PC-9 (cell line): Measurements from ENCODE around the gene NEUROD6. TPM values are rescaled to one million over a fixed set of nuclear protein-coding genes. Genes with fewer than 3 reads are reported as not detected.

Experiments
- BruUV-seq: library from RNA; stranded (reverse); fragments of 400-500 nt; replicated peaks from 2 replicates; lab custom pipeline; 2021; lab: Mats Ljungman, UMichigan
- CTCF ChIA-PET: fragments of 300-600 bp; sonication (Branson Sonifier 250); formaldehyde crosslinking; loops from one replicate; lab custom pipeline; 2022; ENCODE audit warnings: antibody characterized with exemption; lab: Charles Lee
- POLR2A ChIA-PET: fragments of 300-600 bp; sonication (Branson Sonifier 250); formaldehyde crosslinking; loops from one replicate; lab custom pipeline; 2022; ENCODE audit warnings: antibody characterized with exemption; ENCODE audit not compliant: unreplicated experiment; lab: Charles Lee
- DNase-seq, 2 experiments: peaks; one replicate each; pipeline versions ENCODE4 v3.0.0 to v3.0.0-alpha.2; 2015 to 2022; ENCODE audit warnings: mixed read lengths in 1 of 2
- H2AFZ ChIP-seq: fragments of 200-600 bp; sonication (generic); 2 replicates; pipeline ENCODE4 v1.8.1; 2017; ENCODE audit warnings: antibody characterized with exemption
- H3F3A ChIP-seq: fragments of 200-600 bp; sonication (generic); 2 replicates; pipeline ENCODE4 v1.8.1; 2017; ENCODE audit warnings: antibody characterized with exemption, mild to moderate bottlenecking, low read depth; ENCODE audit not compliant: insufficient read depth
- H3K27ac ChIP-seq: fragments of 200-600 bp; sonication (generic); 2 replicates; pipeline ENCODE4 v1.6.1; 2016; ENCODE audit warnings: mixed run types
- H3K27me3 ChIP-seq: fragments of 200-600 bp; sonication (generic); 2 replicates; pipeline ENCODE4 v1.6.1; 2016; ENCODE audit warnings: low read depth, mixed run types; ENCODE audit not compliant: insufficient read depth
- H3K36me3 ChIP-seq: fragments of 200-600 bp; sonication (generic); 2 replicates; pipeline ENCODE4 v1.6.1; 2016; ENCODE audit warnings: low read depth, mixed run types
- H3K4me1 ChIP-seq: fragments of 200-600 bp; sonication (generic); replicated peaks from 2 replicates; pipeline ENCODE4 v1.6.1; 2016; ENCODE audit warnings: mixed run types; ENCODE audit not compliant: insufficient read depth
- H3K4me2 ChIP-seq: fragments of 200-600 bp; sonication (generic); 2 replicates; pipeline ENCODE4 v1.6.1; 2017; ENCODE audit warnings: mixed run types
- H3K4me3 ChIP-seq: fragments of 200-600 bp; sonication (generic); 2 replicates; pipeline ENCODE4 v1.6.1; 2016; ENCODE audit warnings: mixed run types
- H3K79me2 ChIP-seq: fragments of 200-600 bp; sonication (generic); 2 replicates; pipeline ENCODE4 v1.6.1; 2017; ENCODE audit warnings: low read depth, mixed run types
- H3K9me2 ChIP-seq: fragments of 200-600 bp; sonication (generic); 2 replicates; pipeline ENCODE4 v1.8.1; 2017; ENCODE audit warnings: mild to moderate bottlenecking; ENCODE audit not compliant: insufficient read depth
- H3K9me3 ChIP-seq: fragments of 200-600 bp; sonication (generic); 2 replicates; pipeline ENCODE4 v1.8.1; 2016; ENCODE audit warnings: low read depth; ENCODE audit not compliant: insufficient read depth
- H4K20me1 ChIP-seq: fragments of 200-600 bp; sonication (generic); 2 replicates; pipeline ENCODE4 v1.8.1; 2017; ENCODE audit not compliant: insufficient read depth
- EZH2 ChIP-seq: fragments of 200-600 bp; sonication (generic); IDR thresholded peaks from 2 replicates; pipeline ENCODE4 v1.8.0; 2017; ENCODE audit warnings: antibody characterized with exemption, low read depth
- intact Hi-C: fragments of 100-400 bp; cut with micrococcal nuclease; formaldehyde crosslinking; loops from one replicate; pipeline ENCODE4 v1.10.0; 2022; ENCODE audit not compliant: unreplicated experiment
- total RNA-seq: library from RNA; stranded (reverse); gene quantifications from 2 replicates; pipeline ENCODE4 v1.2.3, GENCODE V29; 2021
- TF ChIP-seq, protein P1 (sequence below): fragments of 200-600 bp; sonication (generic); conservative IDR thresholded peaks from 2 replicates; pipeline ENCODE4 v1.6.1; 2017; ENCODE audit warnings: mixed run types, antibody characterized with exemption, mild to moderate bottlenecking, moderate library complexity

The NEUROD6 gene
- total RNA-seq, 1 experiment from 2014 or later = not detected

DNA sequence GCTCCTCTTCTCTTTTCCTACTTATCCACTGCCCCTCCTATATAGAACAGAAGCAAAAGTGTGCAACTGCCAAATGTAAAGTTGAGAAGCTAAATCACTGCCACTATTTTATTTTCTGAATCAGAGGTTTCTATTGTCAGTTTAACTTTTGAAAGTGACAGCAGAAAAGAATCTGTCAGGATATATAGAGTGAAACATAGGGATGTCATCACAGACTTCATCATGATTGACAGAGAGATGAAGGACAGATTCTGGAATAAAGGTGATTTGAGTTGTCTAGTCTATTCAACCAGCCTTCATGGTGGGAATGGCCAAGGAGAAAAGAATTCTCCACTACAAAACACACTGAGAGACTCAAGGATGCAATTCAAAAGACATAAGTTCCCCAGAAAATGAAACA, 19.9 kb downstream of the NEUROD6 start:
- H3K4me2 ChIP-seq = no peak overlapping the region
- ChIA-PET POLR2A (no interaction called here), CTCF (no interaction called here)
- H3K9me2 ChIP-seq = no peaks in the 10 kb centered on the region
- no peak overlapping the region for H2AFZ ChIP-seq
- intact Hi-C loops = no loop called here
- H3K79me2 ChIP-seq = no peaks in the 10 kb centered on the region
- H3K36me3 ChIP-seq = no peaks in the 10 kb centered on the region
- H3K9me3 ChIP-seq = no peaks in the 10 kb centered on the region
- no peaks in the 10 kb centered on the region for H3F3A ChIP-seq
- peaks cover 13% of the 10 kb centered on the region; the same call in 1 of the 2 replicates for H3K27me3 ChIP-seq
- no peak for DNase-seq
- H3K27ac ChIP-seq = no peak overlapping the region
- no peak overlapping the region for H3K4me3 ChIP-seq
- H4K20me1 ChIP-seq = no peaks in the 10 kb centered on the region
- H3K4me1 ChIP-seq = no peaks in the 10 kb centered on the region
- TF ChIP-seq, protein P1, sequence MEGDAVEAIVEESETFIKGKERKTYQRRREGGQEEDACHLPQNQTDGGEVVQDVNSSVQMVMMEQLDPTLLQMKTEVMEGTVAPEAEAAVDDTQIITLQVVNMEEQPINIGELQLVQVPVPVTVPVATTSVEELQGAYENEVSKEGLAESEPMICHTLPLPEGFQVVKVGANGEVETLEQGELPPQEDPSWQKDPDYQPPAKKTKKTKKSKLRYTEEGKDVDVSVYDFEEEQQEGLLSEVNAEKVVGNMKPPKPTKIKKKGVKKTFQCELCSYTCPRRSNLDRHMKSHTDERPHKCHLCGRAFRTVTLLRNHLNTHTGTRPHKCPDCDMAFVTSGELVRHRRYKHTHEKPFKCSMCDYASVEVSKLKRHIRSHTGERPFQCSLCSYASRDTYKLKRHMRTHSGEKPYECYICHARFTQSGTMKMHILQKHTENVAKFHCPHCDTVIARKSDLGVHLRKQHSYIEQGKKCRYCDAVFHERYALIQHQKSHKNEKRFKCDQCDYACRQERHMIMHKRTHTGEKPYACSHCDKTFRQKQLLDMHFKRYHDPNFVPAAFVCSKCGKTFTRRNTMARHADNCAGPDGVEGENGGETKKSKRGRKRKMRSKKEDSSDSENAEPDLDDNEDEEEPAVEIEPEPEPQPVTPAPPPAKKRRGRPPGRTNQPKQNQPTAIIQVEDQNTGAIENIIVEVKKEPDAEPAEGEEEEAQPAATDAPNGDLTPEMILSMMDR = no peak
- TF ChIP-seq EZH2 = no peak
- BruUV-seq = no TSS peak

- no peak overlapping the region for H3K4me3 ChIP-seq
- no peaks in the 10 kb centered on the region for H3F3A ChIP-seq
- peaks cover 21% of the 10 kb centered on the region for H3K27me3 ChIP-seq
- H3K79me2 ChIP-seq = no peaks in the 10 kb centered on the region
- ChIA-PET POLR2A (no interaction called here), CTCF (no interaction called here)
- H2AFZ ChIP-seq = no peak overlapping the region
- no peak for DNase-seq
- H3K9me2 ChIP-seq = no peaks in the 10 kb centered on the region
- H3K4me1 ChIP-seq = no peaks in the 10 kb centered on the region
- no peak overlapping the region for H3K27ac ChIP-seq
- intact Hi-C loops = no loop called here
- H3K9me3 ChIP-seq = no peaks in the 10 kb centered on the region
- H4K20me1 ChIP-seq = no peaks in the 10 kb centered on the region
- no TSS peak for BruUV-seq
- H3K4me2 ChIP-seq = no peak overlapping the region
- H3K36me3 ChIP-seq = no peaks in the 10 kb centered on the region
- no peak for TF ChIP-seq EZH2
- TF ChIP-seq, protein P1 = no peak
These were observed 22.2 kb downstream of the NEUROD6 start for GRCh38 chr7:31318313-31318712.

DNA sequence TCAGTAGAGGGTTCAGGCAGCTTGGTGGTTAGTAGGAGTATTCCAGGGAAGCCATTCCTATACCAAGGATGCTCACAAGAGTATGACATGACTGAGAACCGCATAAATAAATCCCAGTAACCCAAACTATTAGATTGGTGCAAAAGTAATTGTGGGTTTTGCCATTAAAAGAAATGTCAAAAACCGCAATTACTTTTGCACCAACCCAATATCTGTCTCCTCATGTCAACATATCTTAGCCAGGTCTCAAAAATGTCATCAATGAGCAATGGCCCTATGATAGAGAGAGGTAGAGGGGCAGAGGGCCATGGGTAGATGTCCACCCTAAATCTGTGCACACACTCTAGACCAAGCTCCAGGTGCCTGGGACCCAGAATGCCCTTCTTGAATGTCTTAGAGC, 23.6 kb downstream of the NEUROD6 start:
- Histone ChIP-seq H3K4me2 (no peak overlapping the region), H3K9me2 (no peaks in the 10 kb centered on the region), H3K4me3 (no peak overlapping the region), H3K27me3 (peaks cover 24% of the 10 kb centered on the region), H3K9me3 (no peaks in the 10 kb centered on the region), H3K36me3 (no peaks in the 10 kb centered on the region), H3K79me2 (no peaks in the 10 kb centered on the region), H3K27ac (no peak overlapping the region), H3F3A (no peaks in the 10 kb centered on the region), H4K20me1 (no peaks in the 10 kb centered on the region), H3K4me1 (no peaks in the 10 kb centered on the region), H2AFZ (no peak overlapping the region)
- DNase-seq = no peak
- intact Hi-C loops = no loop called here
- BruUV-seq = no TSS peak
- ChIA-PET POLR2A (no interaction called here), CTCF (no interaction called here)
- TF ChIP-seq, protein P1 = no peak
- no peak for TF ChIP-seq EZH2
